NCI-H748 treated with DMSO at 0.1 percent for 48 hours (cell line): ENCODE data around the gene PHLPP1.

Source experiments
- DNase-seq: peaks from one replicate; lab custom pipeline; 2025; lab: John Stamatoyannopoulos, UW

The PHLPP1 gene

GRCh38 chr18:62810682-62811081 lies 95.3 kb downstream of the PHLPP1 start:
- no peak for DNase-seq

DNA sequence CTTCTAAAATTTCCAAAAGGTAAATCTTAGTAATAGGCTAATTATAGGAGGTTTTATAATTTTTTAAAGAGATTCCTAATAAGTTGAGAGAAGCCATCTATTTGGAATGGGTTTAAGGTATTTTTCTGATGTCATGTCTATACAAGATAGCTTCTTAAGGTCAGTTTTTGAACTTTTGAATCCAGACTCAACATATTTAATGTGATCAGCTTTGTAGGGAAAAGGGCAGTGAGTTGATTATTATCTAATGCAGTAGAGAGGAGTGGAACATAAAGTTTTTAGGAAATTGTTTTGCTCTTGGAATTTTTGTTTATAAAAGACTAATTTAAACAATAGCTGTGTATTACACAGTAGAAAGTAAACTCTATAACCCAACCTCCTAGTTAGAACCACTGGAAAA lies 96.3 kb downstream of the PHLPP1 start:
- no peak for DNase-seq

DNA sequence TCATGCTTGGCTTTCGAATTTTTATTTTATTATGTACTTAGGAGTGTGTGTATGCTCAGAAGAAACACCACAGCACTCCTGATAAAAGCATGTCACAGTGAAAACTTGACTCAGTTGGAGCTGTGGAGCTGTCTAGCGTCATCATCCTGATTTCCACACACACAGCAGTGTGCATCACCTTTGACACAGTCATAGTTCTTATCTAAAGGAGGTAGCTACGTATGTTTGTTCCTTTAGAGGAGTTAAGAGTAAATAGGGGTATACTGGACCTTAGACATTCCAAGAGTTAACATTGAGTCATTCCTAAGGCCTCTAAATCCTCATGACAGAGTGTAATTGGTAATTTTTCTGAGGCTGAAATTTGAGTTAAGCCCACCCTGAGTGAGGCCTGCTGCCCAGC lies 96.9 kb downstream of the PHLPP1 start:
- no peak for DNase-seq

DNA sequence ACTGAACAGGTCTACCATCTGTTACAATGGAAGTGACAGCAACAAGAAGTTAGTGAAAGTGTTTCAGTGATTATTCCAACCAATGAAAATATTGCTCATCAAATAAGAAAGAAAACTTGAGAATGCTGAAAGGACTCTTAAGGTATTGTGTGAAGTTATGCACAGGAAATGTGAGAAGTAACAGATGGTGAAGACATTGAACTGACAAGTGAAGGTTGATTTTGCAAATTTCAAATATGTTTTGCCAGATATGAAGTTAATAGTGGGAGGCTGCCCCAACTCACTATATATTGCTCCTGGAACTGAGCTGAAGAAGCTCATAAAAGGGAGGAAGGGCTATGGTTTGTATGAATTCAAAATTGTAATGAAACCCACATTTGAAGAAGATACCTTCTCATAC lies 97.5 kb downstream of the PHLPP1 start:
- DNase-seq: no peak

- DNase-seq: no peak
These were observed 98.9 kb downstream of the PHLPP1 start for GRCh38 chr18:62814132-62814759.

DNA sequence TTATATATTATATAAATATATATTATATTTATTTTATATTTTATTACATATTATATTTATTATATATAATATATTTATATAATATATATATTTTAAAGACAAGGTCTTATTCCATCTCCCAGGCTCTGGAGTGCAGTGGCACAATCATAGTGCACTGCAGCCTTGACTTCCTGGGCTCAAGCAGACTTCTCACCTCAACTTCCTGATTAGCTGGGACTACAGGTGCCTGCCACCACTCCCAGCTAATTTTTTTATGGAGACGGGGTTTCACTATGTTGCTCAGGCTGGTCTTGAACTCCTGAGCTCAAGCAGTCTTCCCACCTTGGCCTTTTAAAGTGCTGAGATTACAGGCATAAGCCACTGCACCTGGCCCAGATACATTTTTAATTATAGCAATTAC lies 110.0 kb downstream of the PHLPP1 start:
- no peak for DNase-seq

DNA sequence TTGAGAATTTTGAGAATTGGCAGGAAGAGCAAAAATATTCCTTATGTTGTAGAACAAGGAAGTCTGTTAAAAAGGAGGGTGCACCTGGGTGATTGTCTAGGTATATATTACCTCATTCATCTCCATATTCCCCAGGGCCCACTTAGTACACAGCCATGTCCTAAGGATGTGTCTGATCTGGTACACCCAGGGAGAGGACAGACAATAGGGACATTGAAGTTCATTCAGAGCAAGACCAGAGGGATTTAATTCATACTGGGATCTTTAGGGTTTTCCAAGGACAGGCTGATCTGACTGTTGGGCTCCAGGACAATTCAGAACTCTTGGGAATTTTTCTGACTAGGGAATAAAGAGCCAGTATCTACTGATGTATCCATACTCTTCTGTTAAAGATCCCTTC lies 112.1 kb downstream of the PHLPP1 start:
- DNase-seq: no peak

DNA sequence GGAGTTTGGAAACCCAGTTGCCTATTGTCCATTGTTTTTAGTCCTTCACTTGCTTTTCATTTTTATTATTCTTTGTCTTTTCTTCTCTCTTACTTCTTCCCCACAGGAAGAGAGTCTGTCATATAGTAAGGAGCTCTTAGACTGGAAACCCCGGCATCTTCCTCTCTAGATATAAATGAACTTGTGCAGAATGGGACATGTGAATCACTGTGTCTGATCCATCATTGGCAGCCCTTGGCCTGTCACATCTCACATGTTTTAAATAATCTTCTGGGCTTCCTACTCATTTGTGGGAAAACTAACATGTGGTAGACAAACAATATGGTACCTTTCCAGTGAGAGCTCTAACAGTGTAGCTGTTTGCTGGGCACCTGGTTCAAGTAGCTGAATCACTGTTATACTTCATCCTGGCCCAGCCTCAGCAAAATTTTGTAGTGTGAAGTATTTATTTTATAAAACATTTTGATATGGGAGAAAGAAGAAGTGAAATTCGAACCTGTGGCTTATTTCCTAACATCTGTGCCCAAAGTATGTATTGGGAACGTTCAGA lies 112.8 kb downstream of the PHLPP1 start:
- no peak for DNase-seq

GRCh38 chr18:62828852-62829251 lies 113.5 kb downstream of the PHLPP1 start:
- no peak for DNase-seq

GRCh38 chr18:62829936-62830335 lies 114.6 kb downstream of the PHLPP1 start:
- DNase-seq: no peak

DNA sequence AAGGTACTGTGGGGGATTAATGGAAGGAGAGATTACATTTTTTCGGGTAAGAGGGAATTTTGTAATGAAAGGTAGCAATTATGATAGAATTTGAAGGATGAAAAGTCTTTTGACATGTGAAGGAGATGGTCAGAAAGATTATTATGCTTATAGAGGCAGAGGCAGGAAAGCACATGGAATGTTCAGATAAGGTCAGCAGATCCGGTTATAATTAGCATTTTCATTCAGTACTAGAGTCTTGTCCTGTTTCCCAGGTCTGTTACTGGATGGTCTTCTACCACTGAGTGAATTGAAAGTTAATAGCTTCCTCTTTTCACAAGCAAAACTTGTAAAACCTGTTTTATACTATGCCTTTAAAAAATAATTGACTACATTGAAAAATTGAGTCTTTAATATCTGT lies 116.9 kb downstream of the PHLPP1 start:
- DNase-seq: peak; percentile 78

- no peak for DNase-seq
These were observed 118.2 kb downstream of the PHLPP1 start for GRCh38 chr18:62833494-62833893.

GRCh38 chr18:62834715-62835114 lies 119.4 kb downstream of the PHLPP1 start:
- no peak for DNase-seq

DNA sequence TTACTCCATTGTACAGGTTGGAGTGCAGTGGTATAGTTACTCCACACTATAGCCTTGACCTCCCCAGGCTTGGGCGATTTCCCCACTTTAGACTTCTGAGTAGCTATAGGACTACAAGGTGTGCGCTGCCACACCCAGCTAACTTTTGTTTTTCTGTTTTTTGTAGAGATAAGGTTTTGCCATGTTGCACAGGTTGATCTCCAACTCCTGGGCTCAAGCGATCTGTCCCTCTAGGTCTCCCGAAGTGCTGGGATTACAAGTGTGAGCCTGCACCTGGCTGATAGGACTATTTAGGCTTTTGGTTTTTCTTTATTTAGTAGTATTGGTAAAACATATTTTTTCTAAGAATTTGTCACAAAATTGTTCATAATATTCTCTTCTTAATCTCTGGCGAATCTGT lies 121.7 kb downstream of the PHLPP1 start:
- no peak for DNase-seq

- no peak for DNase-seq
These were observed 123.2 kb downstream of the PHLPP1 start for GRCh38 chr18:62838475-62839098.

- DNase-seq: no peak
These were observed 124.8 kb downstream of the PHLPP1 start for GRCh38 chr18:62839874-62840713.

DNA sequence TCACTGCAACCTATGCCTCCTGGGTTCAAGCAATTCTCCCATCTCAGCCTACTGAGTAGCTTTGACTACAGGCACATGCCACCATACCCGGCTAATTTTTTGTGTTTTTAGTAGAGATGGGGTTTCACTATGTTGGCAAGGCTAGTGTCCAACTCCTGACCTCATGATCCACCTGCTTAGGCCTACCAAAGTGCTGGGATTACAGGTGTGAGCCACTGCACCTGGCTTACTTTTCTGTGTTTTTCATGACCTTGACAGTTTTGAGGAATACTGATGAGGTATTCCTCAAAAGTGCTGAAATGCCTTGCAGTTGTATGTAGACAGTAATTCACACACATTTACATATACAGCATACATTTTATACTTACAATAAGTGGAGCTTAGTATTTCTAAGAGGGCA lies 126.1 kb downstream of the PHLPP1 start:
- DNase-seq: no peak

- no peak for DNase-seq
These were observed 127.6 kb downstream of the PHLPP1 start for GRCh38 chr18:62842898-62843297.

DNA sequence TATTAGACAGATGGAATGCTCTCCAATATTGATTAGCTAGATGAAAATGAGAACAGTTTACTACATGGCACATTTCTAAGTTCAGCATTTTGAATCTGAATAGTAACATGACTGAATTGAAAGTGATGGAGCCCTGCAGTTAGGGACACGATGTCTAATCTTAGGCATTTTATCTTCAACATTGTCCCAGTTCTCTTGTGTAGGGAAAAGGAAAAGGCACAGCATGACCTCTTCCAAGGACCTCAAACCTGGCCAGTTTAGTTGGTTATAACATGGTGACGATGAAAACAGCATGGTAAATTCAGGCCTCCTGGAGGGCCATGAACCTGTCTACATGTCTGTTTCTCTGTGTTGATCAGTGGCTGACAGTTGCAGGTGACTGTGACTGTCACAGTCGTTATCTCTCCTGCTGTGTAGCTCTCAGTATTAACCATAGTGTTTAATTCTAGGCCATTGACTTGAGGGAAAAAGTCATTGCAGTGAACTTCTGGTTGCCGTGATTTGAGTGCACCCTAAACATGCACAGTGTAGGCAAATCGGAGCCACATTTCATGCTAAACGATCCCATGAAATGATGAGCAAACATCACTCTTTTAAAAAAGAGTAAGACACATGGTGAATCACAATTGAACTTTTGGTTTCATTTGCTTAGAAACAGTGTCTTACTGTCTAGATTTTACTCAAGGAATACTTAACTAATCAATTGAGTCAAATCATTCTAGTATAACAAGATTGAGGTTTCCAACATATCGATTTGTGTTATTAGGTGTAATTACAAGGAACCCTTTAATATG lies 129.7 kb downstream of the PHLPP1 start:
- DNase-seq: no peak

- DNase-seq: no peak
These were observed 131.0 kb downstream of the PHLPP1 start for GRCh38 chr18:62846313-62846712.

GRCh38 chr18:62847081-62847480 lies 131.7 kb downstream of the PHLPP1 start:
- no peak for DNase-seq

- no peak for DNase-seq
These were observed 133.6 kb downstream of the PHLPP1 start for GRCh38 chr18:62848946-62849345.
